ENCODE data around the gene ZNF311.

DNA sequence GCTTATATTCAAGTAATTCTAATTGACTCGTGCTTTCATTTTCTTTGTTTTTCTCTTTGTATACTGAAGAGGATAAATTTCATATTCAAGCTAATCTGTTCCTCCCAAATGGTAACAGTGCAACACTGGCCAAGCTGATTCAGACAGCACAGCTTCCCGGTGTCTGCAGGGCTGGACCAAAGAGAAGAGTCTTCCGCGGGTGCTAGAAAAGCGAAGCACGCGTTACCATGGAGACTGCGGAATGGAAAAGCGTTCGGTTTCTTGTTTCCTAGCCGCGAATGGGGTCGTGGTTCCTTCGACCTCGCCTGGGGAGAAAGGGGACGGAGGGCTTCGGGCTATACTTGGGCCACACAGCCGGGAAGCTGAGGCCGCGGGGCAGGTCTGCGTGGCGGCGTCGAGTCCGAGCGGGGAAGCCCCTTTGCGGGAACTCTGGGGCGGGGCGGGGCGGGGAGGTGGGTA is 6.2 kb upstream of the ZNF311 start:
- TF ChIP-seq EZH2 (IDR thresholded peaks at IDR 0.05) = no peak
- no peak for TF ChIP-seq POLR2AphosphoS5 (IDR thresholded peaks at IDR 0.05; ENCODE audit: borderline replicate concordance, low read depth, low read length)

Data from SK-N-MC (cell line).